HuH-7.5 (cell line): ENCODE measurements around the gene TUBA1A.
A peak's percentile ranks its signal among the peaks of the same experiment; 100 is the strongest.
"Not testable (repeated sequence)": the region's sequence is repeated elsewhere in the genome, so short reads cannot be mapped to it uniquely, and the experiment has no call there.

ENCODE experiments used
- DNase-seq: peaks from one replicate; pipeline ENCODE4 v3.0.0; 2011; ENCODE audit warnings: low spot score

TUBA1A gene

GRCh38 chr12:49200919-49201594 lies 12.2 kb upstream of the TUBA1A start:
- DNase-seq = no peak

- DNase-seq = no peak
Observed at GRCh38 chr12:49198431-49199155, 9.7 kb upstream of the TUBA1A start.

- no peak for DNase-seq
Observed at GRCh38 chr12:49197256-49197655, 8.4 kb upstream of the TUBA1A start.

GRCh38 chr12:49195736-49196135 lies 6.9 kb upstream of the TUBA1A start:
- no peak for DNase-seq

- not testable (repeated sequence) for DNase-seq
Observed at GRCh38 chr12:49193746-49194145, 4.9 kb upstream of the TUBA1A start.

- DNase-seq = not testable (repeated sequence)
Observed at GRCh38 chr12:49191498-49191897, 2.6 kb upstream of the TUBA1A start.

GRCh38 chr12:49190974-49191373 lies 2.1 kb upstream of the TUBA1A start:
- DNase-seq = no peak

- DNase-seq = no peak
Observed at GRCh38 chr12:49189731-49190716, 1.1 kb upstream of the TUBA1A start.

- DNase-seq = peak; percentile 22
Observed at GRCh38 chr12:49188201-49188915, 522 bp downstream of the TUBA1A start.

- no peak for DNase-seq
Observed at GRCh38 chr12:49187184-49187583, 1.7 kb downstream of the TUBA1A start.

GRCh38 chr12:49186307-49186706 lies 2.6 kb downstream of the TUBA1A start:
- DNase-seq = not testable (repeated sequence)

- not testable (repeated sequence) for DNase-seq
Observed at GRCh38 chr12:49184697-49185096, 4.2 kb downstream of the TUBA1A start.

- DNase-seq = not testable (repeated sequence)
Observed at GRCh38 chr12:49183214-49183950, 5.5 kb downstream of the TUBA1A start.

GRCh38 chr12:49174218-49174617 lies 14.7 kb downstream of the TUBA1A start:
- no peak for DNase-seq

- no peak for DNase-seq
Observed at GRCh38 chr12:49170924-49171323, 18.0 kb downstream of the TUBA1A start.

GRCh38 chr12:49165114-49165513 lies 23.8 kb downstream of the TUBA1A start:
- DNase-seq = no peak

- DNase-seq = not testable (repeated sequence)
Observed at GRCh38 chr12:49161901-49162300, 27.0 kb downstream of the TUBA1A start.

- DNase-seq = no peak
Observed at GRCh38 chr12:49161092-49161795, 27.6 kb downstream of the TUBA1A start.

GRCh38 chr12:49160399-49160798 lies 28.5 kb downstream of the TUBA1A start:
- no peak for DNase-seq

- DNase-seq = no peak
Observed at GRCh38 chr12:49154221-49154620, 34.7 kb downstream of the TUBA1A start.
